GM19372 (cell line): Measurements from ENCODE around the gene VSIG8.

Experiments used
- ATAC-seq: cut with Tn5 transposase; IDR thresholded peaks from one replicate; pipeline ENCODE4 v1.9.1; 2021; ENCODE audit warnings: mild to moderate bottlenecking, low read depth, moderate library complexity; ENCODE audit not compliant: unreplicated experiment

The VSIG8 gene

DNA sequence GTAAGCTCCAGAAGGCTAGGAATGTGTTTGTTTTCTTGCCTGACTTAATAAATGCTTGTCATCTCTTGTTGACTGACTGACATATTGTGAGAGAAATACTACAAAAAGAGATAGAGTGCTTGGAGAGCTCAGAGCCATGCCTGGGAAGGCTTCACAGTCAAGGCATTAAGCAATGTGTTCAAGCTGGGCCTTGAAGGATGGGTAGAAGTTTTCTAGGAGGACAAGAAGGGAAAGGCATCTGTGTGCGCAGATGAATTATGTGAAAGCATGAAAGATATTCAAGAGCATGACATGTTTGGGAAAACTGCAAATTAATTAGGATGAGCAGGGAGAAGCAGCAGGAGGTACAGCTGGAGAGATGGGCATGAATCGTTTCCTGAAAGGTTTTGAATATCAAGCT lies 30.1 kb downstream of the VSIG8 start:
- no peak for ATAC-seq

DNA sequence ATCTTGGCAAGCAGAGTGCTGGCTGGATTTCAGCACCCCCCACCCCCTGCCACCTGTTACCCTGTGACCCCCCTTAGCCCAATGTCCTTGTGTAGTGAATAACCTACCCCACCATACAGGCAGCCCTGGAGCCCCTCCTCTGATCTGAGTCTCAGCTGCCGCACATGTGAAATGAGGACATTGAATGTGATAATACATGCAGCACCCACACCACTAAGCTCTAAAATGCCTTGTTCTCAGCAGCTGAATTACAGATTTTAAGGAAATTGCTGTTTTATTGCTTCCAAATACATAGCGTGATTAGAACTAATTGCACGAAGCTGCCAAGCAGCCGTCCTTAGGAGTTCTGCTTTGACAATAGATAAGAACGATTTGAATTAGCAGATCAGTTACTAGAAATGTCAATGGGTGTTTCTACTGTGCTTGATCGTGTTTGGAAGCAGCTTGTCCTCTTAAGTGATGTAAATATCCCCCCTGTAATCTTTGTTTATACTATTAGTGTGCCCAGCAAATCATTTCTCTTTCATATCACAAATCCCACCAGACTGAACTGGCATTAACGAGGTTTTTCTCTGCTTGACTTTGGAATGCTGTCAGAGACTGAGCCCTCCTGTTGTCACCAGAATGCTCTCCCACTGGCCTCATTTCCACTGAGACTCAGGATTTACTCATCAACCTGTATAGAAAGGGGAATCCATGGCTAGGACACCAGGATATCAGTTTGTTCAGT lies 30.9 kb downstream of the VSIG8 start:
- no peak for ATAC-seq

DNA sequence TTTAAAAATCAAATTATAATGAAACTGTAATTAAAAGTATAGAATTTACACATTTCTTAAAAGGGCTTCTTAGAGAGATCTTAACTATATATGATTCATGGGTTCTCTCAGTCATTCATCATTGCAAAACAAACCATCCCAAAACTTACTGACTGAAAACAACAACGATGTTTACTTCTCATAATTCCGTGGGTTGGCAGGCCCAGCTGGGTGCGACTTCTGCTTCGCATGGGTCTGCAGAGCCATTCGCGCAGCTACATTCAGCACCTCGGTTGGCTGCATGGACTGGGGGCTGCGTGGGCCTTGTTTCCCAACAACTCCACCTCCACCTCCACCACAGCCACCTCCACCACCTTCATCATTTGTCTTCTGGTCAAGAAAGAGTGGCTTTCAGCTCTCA lies 31.7 kb downstream of the VSIG8 start:
- no peak for ATAC-seq

DNA sequence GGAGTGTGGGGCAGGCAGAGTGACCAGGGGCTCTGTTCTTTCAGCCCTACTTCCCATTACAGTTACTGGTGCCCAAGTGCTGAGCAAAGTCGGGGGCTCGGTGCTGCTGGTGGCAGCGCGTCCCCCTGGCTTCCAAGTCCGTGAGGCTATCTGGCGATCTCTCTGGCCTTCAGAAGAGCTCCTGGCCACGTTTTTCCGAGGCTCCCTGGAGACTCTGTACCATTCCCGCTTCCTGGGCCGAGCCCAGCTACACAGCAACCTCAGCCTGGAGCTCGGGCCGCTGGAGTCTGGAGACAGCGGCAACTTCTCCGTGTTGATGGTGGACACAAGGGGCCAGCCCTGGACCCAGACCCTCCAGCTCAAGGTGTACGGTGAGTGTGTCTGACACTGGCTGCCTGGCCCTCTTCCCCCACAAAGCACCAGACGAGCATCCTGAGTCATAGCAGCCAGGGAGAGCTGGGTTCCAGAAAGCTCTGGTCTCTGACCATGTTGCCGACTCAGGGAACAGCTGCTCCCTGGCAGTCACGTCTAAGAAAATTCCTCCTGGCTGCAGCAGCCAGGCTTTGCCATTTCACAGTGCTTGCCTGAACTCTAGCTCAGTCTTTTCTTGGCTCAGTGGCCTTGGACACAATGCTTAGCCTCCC lies 32.5 kb downstream of the VSIG8 start:
- no peak for ATAC-seq

DNA sequence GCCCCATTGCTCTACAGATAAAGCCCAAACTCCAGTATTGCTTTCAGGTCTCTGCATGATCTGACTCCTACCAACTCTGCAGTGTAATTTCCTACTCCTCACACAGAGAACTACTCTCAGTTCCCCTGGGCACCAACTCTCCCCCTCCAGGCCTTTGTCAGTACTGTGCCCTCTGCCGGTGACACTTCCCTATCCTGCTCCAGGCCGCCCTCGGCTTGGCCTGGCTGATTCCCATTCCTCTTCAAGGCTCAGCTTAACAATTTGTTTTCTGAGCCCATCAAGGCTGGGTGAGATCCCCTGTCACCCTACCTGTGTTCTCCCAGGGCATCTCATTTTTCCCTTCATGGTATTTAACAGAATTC lies 33.2 kb downstream of the VSIG8 start:
- no peak for ATAC-seq

DNA sequence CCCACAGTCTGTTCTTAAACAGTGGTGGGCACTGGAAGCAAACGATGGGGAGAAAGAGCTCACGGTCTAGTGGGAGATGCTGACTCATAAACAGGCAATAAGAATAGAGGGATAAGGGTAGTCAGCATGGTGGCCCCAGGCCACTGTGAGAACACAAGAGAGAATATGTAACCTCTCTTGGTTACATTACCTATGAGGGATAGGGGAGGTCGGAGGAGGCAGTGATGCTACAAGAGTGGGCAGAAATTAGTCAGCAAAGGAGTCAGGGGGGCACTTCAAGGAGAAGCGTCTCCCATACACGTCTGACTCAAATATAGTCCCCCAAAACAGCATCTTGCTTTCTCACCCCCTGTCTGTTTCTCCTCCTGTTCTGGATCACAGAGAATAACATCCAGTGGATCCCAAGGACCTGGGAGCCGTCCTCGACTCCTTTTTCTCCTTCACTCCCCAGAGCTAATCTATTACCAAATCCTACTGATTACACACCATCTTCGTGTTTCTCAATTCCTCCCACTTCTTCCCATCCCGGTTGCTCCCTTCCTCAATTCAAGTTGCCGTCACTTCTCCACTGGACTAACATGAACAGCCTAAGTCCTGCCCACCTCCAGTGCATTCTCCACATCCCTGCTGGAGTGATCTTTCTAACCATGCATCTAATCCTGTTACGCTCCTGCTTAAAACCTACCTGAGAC lies 33.7 kb downstream of the VSIG8 start:
- ATAC-seq: no peak

DNA sequence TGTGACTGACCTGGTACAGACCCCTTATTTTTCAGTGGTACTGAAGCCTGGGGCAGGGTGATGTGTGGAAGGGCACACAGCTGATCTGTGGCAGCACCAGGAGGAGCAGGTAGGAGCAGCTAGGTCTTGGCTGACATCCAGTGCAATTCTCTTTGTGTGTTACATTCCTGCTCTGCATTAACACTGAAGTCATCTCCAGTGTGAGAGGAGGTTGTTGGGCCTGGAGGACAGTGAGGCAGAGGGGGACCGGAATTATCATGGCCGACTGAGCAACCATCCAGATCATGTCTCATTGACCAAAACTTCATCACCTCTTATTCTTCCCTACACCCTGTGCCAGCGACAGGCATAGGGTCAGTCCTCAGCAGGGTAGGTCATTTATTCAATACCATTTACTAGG lies 34.3 kb downstream of the VSIG8 start:
- no peak for ATAC-seq

DNA sequence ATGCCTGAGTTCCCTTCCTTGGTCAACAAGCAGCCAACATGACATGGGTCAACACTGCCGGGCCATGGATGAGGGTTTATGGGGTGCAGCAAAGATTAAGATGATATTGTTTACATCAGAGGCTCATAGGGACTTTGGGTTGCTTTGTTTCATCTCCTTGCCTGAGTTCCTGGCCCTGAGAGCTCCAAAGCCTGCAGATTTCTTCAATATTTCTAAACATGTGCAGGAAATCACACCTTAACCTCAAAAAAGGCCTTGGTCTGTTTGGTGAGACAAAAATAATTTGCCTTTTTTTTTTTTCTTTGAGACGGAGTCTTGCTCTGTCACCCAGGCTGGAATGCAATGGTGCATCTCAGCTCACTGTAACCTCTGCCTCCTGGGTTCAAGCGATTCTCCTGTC lies 34.9 kb downstream of the VSIG8 start:
- ATAC-seq: no peak

DNA sequence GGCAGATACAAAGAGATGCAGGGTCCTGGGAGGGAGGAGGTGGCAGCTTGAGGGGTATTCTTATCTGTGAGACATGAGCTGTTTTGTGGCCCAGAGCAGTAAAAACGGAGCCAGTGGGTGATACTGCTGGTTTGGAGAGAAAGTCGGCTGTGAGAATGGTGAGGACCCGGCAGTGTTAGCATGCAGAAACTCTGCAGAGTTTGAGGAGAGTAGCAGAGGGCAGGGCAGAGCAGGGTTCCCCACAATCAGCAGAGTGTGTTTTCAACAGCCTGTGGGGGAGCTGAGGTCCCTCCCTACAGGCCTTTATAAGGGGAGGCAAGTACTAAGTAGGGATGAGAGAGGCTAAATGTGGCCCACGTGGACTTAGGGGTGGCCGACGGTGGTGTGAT lies 35.4 kb downstream of the VSIG8 start:
- no peak for ATAC-seq

DNA sequence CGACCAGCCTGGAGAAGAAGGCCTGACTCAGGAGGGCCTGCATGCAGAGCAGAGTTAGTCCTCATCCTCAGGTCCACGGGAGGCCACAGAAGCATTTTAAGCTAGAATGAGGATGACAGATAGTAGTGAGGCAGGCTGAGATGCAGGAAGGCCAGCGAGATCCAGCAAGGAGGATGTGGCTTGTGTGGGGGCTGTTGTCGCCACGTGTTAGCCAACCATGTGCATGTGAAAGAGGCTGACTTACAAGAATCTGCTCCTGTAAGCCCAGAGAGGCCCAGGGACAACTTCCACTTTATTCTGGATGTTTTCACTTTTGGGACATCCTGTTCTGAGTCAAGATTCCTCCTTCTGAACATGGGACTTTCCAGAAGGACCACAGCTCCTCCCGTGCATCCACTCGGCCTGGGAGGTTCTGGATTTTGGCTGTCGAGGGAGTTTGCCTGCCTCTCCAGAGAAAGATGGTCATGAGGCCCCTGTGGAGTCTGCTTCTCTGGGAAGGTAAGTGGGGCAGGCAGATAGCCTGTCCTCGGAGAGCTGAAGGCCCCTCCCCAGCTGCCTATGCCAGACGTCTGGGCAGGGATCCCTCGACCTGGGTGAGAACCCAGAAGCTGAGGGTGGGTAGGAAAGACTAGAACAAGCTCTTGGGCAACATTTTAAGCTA lies 35.9 kb downstream of the VSIG8 start, which contains the start of gene SLAMF8:
SLAMF8 (plus strand) TSS at position 433 of the 661 bp plus-strand sequence; CDS start at position 459, 26 bp downstream.
- peak; percentile 51 for ATAC-seq

DNA sequence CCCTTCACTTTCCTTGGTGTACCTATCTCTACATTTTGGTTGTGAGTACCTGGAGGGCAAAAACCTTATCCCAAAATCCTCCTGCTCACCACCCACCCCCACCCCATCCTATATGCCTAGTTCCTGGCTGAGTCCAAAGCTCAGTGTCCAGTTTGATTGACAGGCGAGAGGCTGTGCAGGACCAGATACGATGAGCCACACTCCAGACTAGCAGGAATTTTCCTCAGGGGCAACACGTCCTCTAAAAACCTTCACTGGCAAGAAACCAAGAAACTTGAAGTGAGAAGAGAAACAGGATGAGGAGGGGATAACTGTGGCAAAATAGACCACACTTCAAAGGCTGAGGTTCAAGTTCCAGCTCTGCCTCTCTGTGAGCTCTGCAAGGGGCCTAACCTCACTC lies 36.9 kb downstream of the VSIG8 start:
- no peak for ATAC-seq

DNA sequence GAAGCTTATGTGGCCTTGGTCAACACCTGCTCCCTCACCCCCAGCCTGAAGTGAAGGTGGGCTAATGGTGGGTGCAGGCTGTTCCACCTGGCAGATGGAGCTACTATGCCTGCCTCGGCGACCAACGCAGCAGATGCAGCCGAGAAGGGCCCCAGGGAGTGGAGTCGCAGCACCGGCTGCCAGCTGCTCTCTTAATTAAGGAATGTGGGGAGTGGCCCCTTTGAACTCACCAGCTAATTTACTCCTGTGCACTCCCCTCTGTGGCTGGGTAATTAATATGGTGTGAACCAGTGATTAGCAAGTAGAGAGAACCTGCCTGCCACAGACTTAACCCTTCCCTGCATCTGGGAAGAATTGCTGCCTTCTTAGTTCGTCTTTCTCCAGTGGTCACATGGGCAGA lies 39.1 kb downstream of the VSIG8 start:
- ATAC-seq: no peak

DNA sequence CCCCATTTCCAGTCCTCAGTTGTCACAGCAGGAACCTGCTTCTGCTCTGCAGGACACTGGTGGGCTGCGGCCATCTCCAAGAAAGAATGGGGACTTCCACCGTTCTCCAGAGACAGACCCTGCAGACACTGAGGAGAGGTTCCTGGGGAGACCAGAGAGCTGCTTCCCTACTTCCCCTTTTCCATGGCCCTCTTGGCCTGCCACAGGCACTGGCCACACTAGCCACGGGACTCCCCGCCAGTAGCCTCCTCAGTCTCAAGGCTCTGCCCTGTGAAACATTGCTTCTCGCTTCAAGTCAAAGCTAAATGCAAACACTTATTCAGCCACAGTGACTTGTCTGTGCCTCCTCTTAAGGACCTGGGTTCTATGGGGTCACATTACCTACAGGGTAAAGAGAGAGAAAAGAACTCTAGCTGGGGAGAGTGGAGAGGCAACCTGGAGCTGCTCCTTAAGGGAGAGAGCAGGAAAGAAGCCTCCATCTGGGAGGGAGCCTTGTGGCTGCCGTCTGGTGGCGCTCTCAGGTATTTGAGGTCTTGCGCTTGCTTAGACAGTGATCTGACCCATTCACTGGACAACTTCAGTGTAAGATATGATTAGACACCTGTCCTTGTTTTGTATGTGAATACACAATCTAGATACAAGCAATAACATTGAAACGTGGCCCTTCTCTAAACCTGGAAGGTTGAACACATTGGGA lies 41.1 kb downstream of the VSIG8 start:
- ATAC-seq: peak; percentile 60

DNA sequence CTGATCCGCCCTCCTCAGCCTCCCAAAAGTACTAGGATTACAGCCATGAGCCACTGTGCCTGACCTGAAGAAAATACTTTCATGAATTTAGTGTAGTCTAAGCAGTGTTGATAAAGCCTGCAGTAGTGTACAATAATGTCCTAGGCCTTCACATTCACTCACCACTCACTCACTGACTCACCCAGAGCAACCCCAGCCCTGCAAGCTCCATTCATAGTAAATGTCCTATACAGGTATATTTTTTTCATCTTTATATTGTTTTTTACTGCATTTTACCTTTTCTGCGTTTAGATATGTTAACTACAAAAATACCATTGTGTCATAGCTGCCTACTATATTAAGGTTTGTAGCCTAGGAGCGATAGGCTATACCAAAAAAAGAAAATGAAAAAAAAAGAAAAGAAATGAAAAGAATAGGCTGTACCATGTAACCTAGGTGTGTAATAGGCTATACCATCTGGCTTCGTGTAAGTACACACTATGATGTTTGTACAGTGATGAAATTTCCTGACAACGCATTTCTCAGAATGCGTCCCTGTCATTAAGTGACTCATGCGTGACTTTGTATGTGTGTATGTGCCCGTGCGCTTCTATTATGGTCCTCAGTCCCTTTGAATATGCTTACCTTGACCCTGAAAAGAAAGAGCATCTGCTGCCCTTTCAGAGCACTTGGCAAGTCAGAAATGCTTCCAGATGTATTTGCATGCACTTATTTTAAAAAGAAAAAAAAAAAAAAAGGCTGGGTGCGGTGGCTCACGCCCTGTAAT lies 45.0 kb downstream of the VSIG8 start:
- no peak for ATAC-seq

DNA sequence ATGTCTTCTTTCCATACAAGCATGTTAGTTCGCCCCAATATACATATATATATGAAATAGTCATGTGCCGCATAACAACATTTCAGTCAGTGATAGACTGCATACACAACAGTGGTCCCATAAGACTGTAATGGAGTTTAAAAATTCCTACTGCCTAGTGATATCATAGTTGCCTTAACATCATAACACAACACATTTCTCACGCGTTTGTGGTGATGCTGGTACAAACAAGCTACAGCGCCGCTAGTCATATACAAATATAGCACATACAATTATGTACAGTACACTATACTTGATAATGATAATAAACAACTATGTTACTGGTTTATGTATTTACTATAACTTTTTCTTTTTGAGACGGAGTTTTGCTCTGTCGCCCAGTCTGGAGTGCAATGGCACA lies 46.5 kb downstream of the VSIG8 start:
- ATAC-seq: no peak

DNA sequence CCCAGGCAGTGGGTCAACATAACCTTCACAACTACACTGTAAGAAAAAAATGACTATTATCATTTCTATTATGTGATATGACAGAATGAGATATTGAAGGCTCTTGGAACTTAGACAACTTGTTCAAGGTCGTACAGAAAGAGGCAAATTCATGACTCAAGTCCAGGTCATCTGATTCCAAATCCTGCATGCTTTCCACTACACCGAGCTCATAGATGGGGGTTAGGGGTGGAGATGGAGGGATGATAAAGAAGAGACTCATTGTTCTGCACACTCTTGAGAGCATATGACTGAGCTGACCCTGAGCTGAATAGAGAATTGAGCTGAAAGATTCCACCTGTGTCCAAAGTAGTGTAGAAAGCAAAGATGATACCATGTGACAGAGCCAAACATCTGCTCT lies 57.5 kb downstream of the VSIG8 start:
- ATAC-seq: no peak
